ENCODE measurements around the gene HNRNPA0. TPM values are rescaled to one million over a fixed set of nuclear protein-coding genes. Genes with fewer than 3 reads are reported as not detected.

Gene HNRNPA0
- total and polyA plus RNA-seq, 9 of the 15 experiments (the other 6 are each of a cell fraction or from before 2014, with no cell fraction given) = 5.0 to 33.3 (median 10.7) TPM

- TF ChIP-seq, protein P1, sequence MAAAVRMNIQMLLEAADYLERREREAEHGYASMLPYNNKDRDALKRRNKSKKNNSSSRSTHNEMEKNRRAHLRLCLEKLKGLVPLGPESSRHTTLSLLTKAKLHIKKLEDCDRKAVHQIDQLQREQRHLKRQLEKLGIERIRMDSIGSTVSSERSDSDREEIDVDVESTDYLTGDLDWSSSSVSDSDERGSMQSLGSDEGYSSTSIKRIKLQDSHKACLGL (CRISPR knock-in tag; IDR thresholded peaks at IDR 0.05; ENCODE audit: borderline replicate concordance, poor library complexity, severe bottlenecking) = no peak
- TF ChIP-seq TSHZ1 (CRISPR knock-in tag; IDR thresholded peaks at IDR 0.05) = no peak
- no peak for TF ChIP-seq PRMT5 (CRISPR knock-in tag; IDR thresholded peaks at IDR 0.05)
- no peak for TF ChIP-seq HMG20A (CRISPR knock-in tag; conservative IDR thresholded peaks at IDR 0.05)
- no peak for TF ChIP-seq ZFP30 (CRISPR knock-in tag; IDR thresholded peaks at IDR 0.05; ENCODE audit: borderline replicate concordance)
- TF ChIP-seq ZNF830 (CRISPR knock-in tag; IDR thresholded peaks at IDR 0.05) = no peak
- no peak for TF ChIP-seq GATA2 (CRISPR knock-in tag; IDR thresholded peaks at IDR 0.05)
- no peak for TF ChIP-seq SMARCE1 (IDR thresholded peaks at IDR 0.05)
- no peak for TF ChIP-seq NFIX (CRISPR knock-in tag; IDR thresholded peaks at IDR 0.05; ENCODE audit: low read depth)
- TF ChIP-seq CAMTA2 (CRISPR knock-in tag; conservative IDR thresholded peaks at IDR 0.05) = no peak
- TF ChIP-seq CTBP1 (IDR thresholded peaks at IDR 0.05; ENCODE audit: borderline replicate concordance) = no peak
- TF ChIP-seq MLX (CRISPR knock-in tag; conservative IDR thresholded peaks at IDR 0.05) = no peak
- no peak for TF ChIP-seq ZBTB17 (CRISPR knock-in tag; IDR thresholded peaks at IDR 0.05)
- TF ChIP-seq, protein P2, sequence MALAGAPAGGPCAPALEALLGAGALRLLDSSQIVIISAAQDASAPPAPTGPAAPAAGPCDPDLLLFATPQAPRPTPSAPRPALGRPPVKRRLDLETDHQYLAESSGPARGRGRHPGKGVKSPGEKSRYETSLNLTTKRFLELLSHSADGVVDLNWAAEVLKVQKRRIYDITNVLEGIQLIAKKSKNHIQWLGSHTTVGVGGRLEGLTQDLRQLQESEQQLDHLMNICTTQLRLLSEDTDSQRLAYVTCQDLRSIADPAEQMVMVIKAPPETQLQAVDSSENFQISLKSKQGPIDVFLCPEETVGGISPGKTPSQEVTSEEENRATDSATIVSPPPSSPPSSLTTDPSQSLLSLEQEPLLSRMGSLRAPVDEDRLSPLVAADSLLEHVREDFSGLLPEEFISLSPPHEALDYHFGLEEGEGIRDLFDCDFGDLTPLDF (CRISPR knock-in tag; IDR thresholded peaks at IDR 0.05) = peak; percentile 22; the same call in 1 of the 2 replicates
- TF ChIP-seq ZC3H8 (IDR thresholded peaks at IDR 0.05) = no peak
- TF ChIP-seq, protein P3, sequence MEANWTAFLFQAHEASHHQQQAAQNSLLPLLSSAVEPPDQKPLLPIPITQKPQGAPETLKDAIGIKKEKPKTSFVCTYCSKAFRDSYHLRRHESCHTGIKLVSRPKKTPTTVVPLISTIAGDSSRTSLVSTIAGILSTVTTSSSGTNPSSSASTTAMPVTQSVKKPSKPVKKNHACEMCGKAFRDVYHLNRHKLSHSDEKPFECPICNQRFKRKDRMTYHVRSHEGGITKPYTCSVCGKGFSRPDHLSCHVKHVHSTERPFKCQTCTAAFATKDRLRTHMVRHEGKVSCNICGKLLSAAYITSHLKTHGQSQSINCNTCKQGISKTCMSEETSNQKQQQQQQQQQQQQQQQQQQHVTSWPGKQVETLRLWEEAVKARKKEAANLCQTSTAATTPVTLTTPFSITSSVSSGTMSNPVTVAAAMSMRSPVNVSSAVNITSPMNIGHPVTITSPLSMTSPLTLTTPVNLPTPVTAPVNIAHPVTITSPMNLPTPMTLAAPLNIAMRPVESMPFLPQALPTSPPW (CRISPR knock-in tag; IDR thresholded peaks at IDR 0.05) = peak; percentile 66
- TF ChIP-seq FIP1L1 (IDR thresholded peaks at IDR 0.05; ENCODE audit: low read depth, low read length, poor library complexity, severe bottlenecking) = no peak
- TF ChIP-seq ILK (tag; IDR thresholded peaks at IDR 0.05; ENCODE audit: borderline replicate concordance, low read depth) = no peak
These were observed 999 bp upstream of the HNRNPA0 start (continued) for GRCh38 chr5:137754961-137755762.

Measured in K562 (cell line).